GM18520 (cell line): ENCODE results near the gene CDT1.

Source experiments
- ATAC-seq: cut with Tn5 transposase; IDR thresholded peaks from one replicate; pipeline ENCODE4 v1.9.1; 2021; ENCODE audit not compliant: unreplicated experiment

Gene CDT1

GRCh38 chr16:88854306-88855111, 50.9 kb downstream of the CDT1 start:
- ATAC-seq = no peak

GRCh38 chr16:88855176-88855575, 51.6 kb downstream of the CDT1 start:
- ATAC-seq = no peak

DNA sequence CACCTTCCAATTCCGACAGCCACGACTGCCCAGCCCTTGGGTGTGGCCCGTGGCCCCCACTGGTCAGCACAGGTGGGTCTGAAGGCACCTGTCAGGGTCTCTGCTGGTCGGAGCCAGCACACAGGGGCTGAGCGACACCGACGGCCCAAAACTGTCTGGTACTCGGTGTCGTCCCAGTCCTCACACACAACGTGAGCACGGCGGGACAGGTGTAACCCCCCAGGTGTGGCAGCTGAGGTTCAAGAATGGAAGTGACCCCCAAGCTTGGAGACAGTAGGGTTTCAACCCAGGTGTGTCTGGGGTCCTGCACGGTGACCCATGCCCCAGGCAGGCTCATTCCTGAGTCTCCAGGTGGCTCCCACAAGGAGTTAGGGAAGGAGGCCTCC, 52.1 kb downstream of the CDT1 start:
- no peak for ATAC-seq

- no peak for ATAC-seq
Observed at GRCh38 chr16:88856122-88856827, 52.7 kb downstream of the CDT1 start.

- peak; percentile 71 for ATAC-seq
Observed at GRCh38 chr16:88856828-88857727, 53.5 kb downstream of the CDT1 start, which contains the start of the genes GALNS and TRAPPC2L. Gene GALNS (minus strand): TSS chr16:88856947. CDS start chr16:88856877, 70 bp downstream. Gene TRAPPC2L (plus strand): TSS chr16:88857127. CDS start chr16:88857151, 24 bp downstream.

- peak; percentile 36 for ATAC-seq
Observed at GRCh38 chr16:88857728-88858339, 54.2 kb downstream of the CDT1 start.
